ENCODE data around the gene BNIP2.
"Not testable (repeated sequence)": the region's sequence is repeated elsewhere in the genome, so short reads cannot be mapped to it uniquely, and the experiment has no call there.

BNIP2 gene

GRCh38 chr15:59662260-59662659 is 26.9 kb downstream of the BNIP2 start:
- H3K4me3 ChIP-seq (ENCODE audit: low read length in 2 of 2), result no peak overlapping the region
- H3K27me3 ChIP-seq (ENCODE audit: control insufficient read depth in 1 of 2, insufficient read depth in 2 of 2, low read length in 2 of 2), result no peaks in the 10 kb centered on the region
- H3K27ac ChIP-seq (ENCODE audit: low read length), result no peak overlapping the region
- H3K36me3 ChIP-seq (ENCODE audit: control insufficient read depth in 2 of 2, insufficient read depth in 2 of 2, low read length in 2 of 2), result peaks cover 2 to 10% of the 10 kb centered on the region in 2 donors
- no peaks in the 10 kb centered on the region for H3K9me3 ChIP-seq (ENCODE audit: control insufficient read depth in 2 of 2, low read length in 2 of 2)
- no peaks in the 10 kb centered on the region for H3K4me1 ChIP-seq (ENCODE audit: control insufficient read depth, insufficient read depth, low read length)
- no peak overlapping the region for H3K9ac ChIP-seq (ENCODE audit: low read length in 2 of 2)

GRCh38 chr15:59659366-59659765 is 29.8 kb downstream of the BNIP2 start:
- Histone ChIP-seq H3K4me1 (ENCODE audit: control insufficient read depth, insufficient read depth, low read length) (peaks cover 4% of the 10 kb centered on the region), H3K4me3 (ENCODE audit: low read length in 2 of 2) (no peak overlapping the region), H3K27me3 (ENCODE audit: control insufficient read depth in 1 of 2, insufficient read depth in 2 of 2, low read length in 2 of 2) (no peaks in the 10 kb centered on the region), H3K36me3 (ENCODE audit: control insufficient read depth in 2 of 2, insufficient read depth in 2 of 2, low read length in 2 of 2) (peaks cover 0 to 6% of the 10 kb centered on the region in 2 donors), H3K27ac (ENCODE audit: low read length) (no peak overlapping the region), H3K9ac (ENCODE audit: low read length in 2 of 2) (no peak overlapping the region), H3K9me3 (ENCODE audit: control insufficient read depth in 2 of 2, low read length in 2 of 2) (no peaks in the 10 kb centered on the region)

GRCh38 chr15:59657635-59658125 is 31.4 kb downstream of the BNIP2 start:
- no peaks in the 10 kb centered on the region for H3K27me3 ChIP-seq (ENCODE audit: control insufficient read depth in 1 of 2, insufficient read depth in 2 of 2, low read length in 2 of 2)
- no peak overlapping the region for H3K27ac ChIP-seq (ENCODE audit: low read length)
- peaks cover 9% of the 10 kb centered on the region in 2 donors for H3K36me3 ChIP-seq (ENCODE audit: control insufficient read depth in 2 of 2, insufficient read depth in 2 of 2, low read length in 2 of 2)
- no peaks in the 10 kb centered on the region for H3K9me3 ChIP-seq (ENCODE audit: control insufficient read depth in 2 of 2, low read length in 2 of 2)
- peaks cover 4% of the 10 kb centered on the region for H3K4me1 ChIP-seq (ENCODE audit: control insufficient read depth, insufficient read depth, low read length)
- peak overlapping the region in 1 of 2 donors; percentile 95 for H3K9ac ChIP-seq (ENCODE audit: low read length in 2 of 2)
- H3K4me3 ChIP-seq (ENCODE audit: low read length in 2 of 2), result peak overlapping the region; percentile 84 to 88

GRCh38 chr15:59656897-59657634 is 32.1 kb downstream of the BNIP2 start, which contains the start of gene GTF2A2:
TSS of gene GTF2A2 (minus strand) at chr15:59657515. CDS start at chr15:59652277, 5,238 bp downstream.
- H3K27ac ChIP-seq (ENCODE audit: low read length), result peak within 1 kb of the TSS; percentile 37
- peaks cover 9 to 12% of the 10 kb centered on the region in 2 donors for H3K36me3 ChIP-seq (ENCODE audit: control insufficient read depth in 2 of 2, insufficient read depth in 2 of 2, low read length in 2 of 2)
- H3K4me1 ChIP-seq (ENCODE audit: control insufficient read depth, insufficient read depth, low read length), result peaks cover 4% of the 10 kb centered on the region
- peak within 1 kb of the TSS; percentile 84 to 95 for H3K9ac ChIP-seq (ENCODE audit: low read length in 2 of 2)
- H3K27me3 ChIP-seq (ENCODE audit: control insufficient read depth in 1 of 2, insufficient read depth in 2 of 2, low read length in 2 of 2), result no peaks in the 10 kb centered on the region
- H3K9me3 ChIP-seq (ENCODE audit: control insufficient read depth in 2 of 2, low read length in 2 of 2), result no peaks in the 10 kb centered on the region
- H3K4me3 ChIP-seq (ENCODE audit: low read length in 2 of 2), result peak within 1 kb of the TSS; percentile 84 to 88

GRCh38 chr15:59654046-59654445 is 35.1 kb downstream of the BNIP2 start:
- Histone ChIP-seq H3K4me3 (ENCODE audit: low read length in 2 of 2) (no peak overlapping the region), H3K4me1 (ENCODE audit: control insufficient read depth, insufficient read depth, low read length) (peaks cover 4% of the 10 kb centered on the region), H3K9me3 (ENCODE audit: control insufficient read depth in 2 of 2, low read length in 2 of 2) (no peaks in the 10 kb centered on the region), H3K36me3 (ENCODE audit: control insufficient read depth in 2 of 2, insufficient read depth in 2 of 2, low read length in 2 of 2) (peaks cover 11 to 17% of the 10 kb centered on the region in 2 donors), H3K9ac (ENCODE audit: low read length in 2 of 2) (no peak overlapping the region), H3K27ac (ENCODE audit: low read length) (no peak overlapping the region), H3K27me3 (ENCODE audit: control insufficient read depth in 1 of 2, insufficient read depth in 2 of 2, low read length in 2 of 2) (no peaks in the 10 kb centered on the region)

- Histone ChIP-seq H3K27me3 (ENCODE audit: control insufficient read depth in 1 of 2, insufficient read depth in 2 of 2, low read length in 2 of 2) (no peaks in the 10 kb centered on the region), H3K27ac (ENCODE audit: low read length) (no peak overlapping the region), H3K4me1 (ENCODE audit: control insufficient read depth, insufficient read depth, low read length) (no peaks in the 10 kb centered on the region), H3K9ac (ENCODE audit: low read length in 2 of 2) (no peak overlapping the region), H3K9me3 (ENCODE audit: control insufficient read depth in 2 of 2, low read length in 2 of 2) (no peaks in the 10 kb centered on the region), H3K36me3 (ENCODE audit: control insufficient read depth in 2 of 2, insufficient read depth in 2 of 2, low read length in 2 of 2) (peaks cover 19 to 22% of the 10 kb centered on the region in 2 donors), H3K4me3 (ENCODE audit: low read length in 2 of 2) (no peak overlapping the region)
Measured at GRCh38 chr15:59649603-59650002, 39.5 kb downstream of the BNIP2 start.

GRCh38 chr15:59647085-59647484 is 42.0 kb downstream of the BNIP2 start:
- no peaks in the 10 kb centered on the region for H3K4me1 ChIP-seq (ENCODE audit: control insufficient read depth, insufficient read depth, low read length)
- no peaks in the 10 kb centered on the region for H3K27me3 ChIP-seq (ENCODE audit: control insufficient read depth in 1 of 2, insufficient read depth in 2 of 2, low read length in 2 of 2)
- H3K27ac ChIP-seq (ENCODE audit: low read length), result no peak overlapping the region

GRCh38 chr15:59646277-59646676 is 42.8 kb downstream of the BNIP2 start:
- no peak overlapping the region for H3K9ac ChIP-seq (ENCODE audit: low read length in 2 of 2)
- H3K4me1 ChIP-seq (ENCODE audit: control insufficient read depth, insufficient read depth, low read length), result no peaks in the 10 kb centered on the region
- H3K9me3 ChIP-seq (ENCODE audit: control insufficient read depth in 2 of 2, low read length in 2 of 2), result no peaks in the 10 kb centered on the region
- H3K4me3 ChIP-seq (ENCODE audit: low read length in 2 of 2), result no peak overlapping the region
- no peak overlapping the region for H3K27ac ChIP-seq (ENCODE audit: low read length)
- peaks cover 6 to 10% of the 10 kb centered on the region in 2 donors for H3K36me3 ChIP-seq (ENCODE audit: control insufficient read depth in 2 of 2, insufficient read depth in 2 of 2, low read length in 2 of 2)
- no peaks in the 10 kb centered on the region for H3K27me3 ChIP-seq (ENCODE audit: control insufficient read depth in 1 of 2, insufficient read depth in 2 of 2, low read length in 2 of 2)

More at GRCh38 chr15:59647085-59647484, 42.0 kb downstream of the BNIP2 start:
- peaks cover 11 to 16% of the 10 kb centered on the region in 2 donors for H3K36me3 ChIP-seq (ENCODE audit: control insufficient read depth in 2 of 2, insufficient read depth in 2 of 2, low read length in 2 of 2)
- no peaks in the 10 kb centered on the region for H3K9me3 ChIP-seq (ENCODE audit: control insufficient read depth in 2 of 2, low read length in 2 of 2)
- H3K9ac ChIP-seq (ENCODE audit: low read length in 2 of 2), result no peak overlapping the region
- H3K4me3 ChIP-seq (ENCODE audit: low read length in 2 of 2), result no peak overlapping the region

GRCh38 chr15:59645812-59646211 is 43.3 kb downstream of the BNIP2 start:
- H3K27ac ChIP-seq (ENCODE audit: low read length); H3K4me3 ChIP-seq (ENCODE audit: low read length in 2 of 2); H3K9me3 ChIP-seq (ENCODE audit: control insufficient read depth in 2 of 2, low read length in 2 of 2); H3K4me1 ChIP-seq (ENCODE audit: control insufficient read depth, insufficient read depth, low read length); H3K27me3 ChIP-seq (ENCODE audit: control insufficient read depth in 1 of 2, insufficient read depth in 2 of 2, low read length in 2 of 2); H3K9ac ChIP-seq (ENCODE audit: low read length in 2 of 2): not testable (repeated sequence)
- H3K36me3 ChIP-seq (ENCODE audit: control insufficient read depth in 2 of 2, insufficient read depth in 2 of 2, low read length in 2 of 2), result peaks cover 6 to 14% of the 10 kb centered on the region in 2 donors

- no peak overlapping the region for H3K27ac ChIP-seq (ENCODE audit: low read length)
- H3K4me1 ChIP-seq (ENCODE audit: control insufficient read depth, insufficient read depth, low read length), result no peaks in the 10 kb centered on the region
- H3K27me3 ChIP-seq (ENCODE audit: control insufficient read depth in 1 of 2, insufficient read depth in 2 of 2, low read length in 2 of 2), result no peaks in the 10 kb centered on the region
- H3K36me3 ChIP-seq (ENCODE audit: control insufficient read depth in 2 of 2, insufficient read depth in 2 of 2, low read length in 2 of 2), result peaks cover 6 to 18% of the 10 kb centered on the region in 2 donors
- H3K4me3 ChIP-seq (ENCODE audit: low read length in 2 of 2), result no peak overlapping the region
- no peaks in the 10 kb centered on the region for H3K9me3 ChIP-seq (ENCODE audit: control insufficient read depth in 2 of 2, low read length in 2 of 2)
- H3K9ac ChIP-seq (ENCODE audit: low read length in 2 of 2), result no peak overlapping the region
Measured at GRCh38 chr15:59644756-59645155, 44.4 kb downstream of the BNIP2 start.

- Histone ChIP-seq H3K4me1 (ENCODE audit: control insufficient read depth, insufficient read depth, low read length) (no peaks in the 10 kb centered on the region), H3K27ac (ENCODE audit: low read length) (no peak overlapping the region), H3K9me3 (ENCODE audit: control insufficient read depth in 2 of 2, low read length in 2 of 2) (no peaks in the 10 kb centered on the region), H3K4me3 (ENCODE audit: low read length in 2 of 2) (no peak overlapping the region), H3K9ac (ENCODE audit: low read length in 2 of 2) (no peak overlapping the region), H3K36me3 (ENCODE audit: control insufficient read depth in 2 of 2, insufficient read depth in 2 of 2, low read length in 2 of 2) (peaks cover 6 to 21% of the 10 kb centered on the region in 2 donors), H3K27me3 (ENCODE audit: control insufficient read depth in 1 of 2, insufficient read depth in 2 of 2, low read length in 2 of 2) (no peaks in the 10 kb centered on the region)
Measured at GRCh38 chr15:59642351-59642750, 46.8 kb downstream of the BNIP2 start.
